GM18499 (cell line): ENCODE results near the gene TLDC2.
"Not testable (repeated sequence)": the region's sequence is repeated elsewhere in the genome, so short reads cannot be mapped to it uniquely, and the experiment has no call there.

Experiments used
- ATAC-seq: cut with Tn5 transposase; IDR thresholded peaks from one replicate; pipeline ENCODE4 v1.9.1; 2021; ENCODE audit warnings: moderate number of reproducible peaks; ENCODE audit not compliant: insufficient read depth, unreplicated experiment

The TLDC2 gene

DNA sequence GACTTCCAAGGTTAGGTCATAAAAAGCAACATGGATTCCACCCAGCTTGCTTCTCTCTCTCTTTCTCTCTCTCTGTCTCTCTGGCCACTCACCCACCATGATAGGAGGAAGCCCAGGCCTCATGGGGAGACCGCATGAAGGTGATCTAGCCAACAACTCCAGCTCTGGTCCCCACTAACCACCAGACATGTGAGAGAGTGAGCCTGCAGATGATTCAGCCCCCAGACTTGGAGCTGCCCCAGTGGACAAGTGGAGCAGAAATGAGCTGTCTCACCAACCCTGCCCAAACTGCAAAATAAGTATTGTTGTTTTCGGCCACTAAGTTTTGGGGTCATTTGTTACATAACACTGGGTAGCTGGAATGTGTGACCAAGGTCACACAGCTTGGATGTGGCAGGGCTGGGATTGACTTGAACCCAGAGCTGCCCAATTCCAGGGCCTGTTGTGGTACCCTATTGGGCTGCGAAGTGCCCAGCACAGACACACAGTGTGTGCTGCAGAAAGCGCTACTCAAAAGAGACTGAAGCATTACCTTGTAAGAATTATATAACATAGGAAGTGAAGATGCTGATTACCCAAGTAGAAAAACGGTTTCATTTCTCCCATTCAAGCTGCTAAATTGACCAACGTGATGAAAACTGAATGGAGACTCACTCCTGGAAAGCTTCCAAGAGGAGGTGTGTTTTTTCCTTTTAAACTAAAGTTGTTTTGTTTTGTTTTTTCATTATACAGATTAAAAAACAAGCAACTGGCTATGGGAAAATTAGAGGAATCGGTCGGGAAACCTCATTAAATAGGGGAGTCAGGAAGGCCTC, 9.1 kb upstream of the TLDC2 start:
- no peak for ATAC-seq

DNA sequence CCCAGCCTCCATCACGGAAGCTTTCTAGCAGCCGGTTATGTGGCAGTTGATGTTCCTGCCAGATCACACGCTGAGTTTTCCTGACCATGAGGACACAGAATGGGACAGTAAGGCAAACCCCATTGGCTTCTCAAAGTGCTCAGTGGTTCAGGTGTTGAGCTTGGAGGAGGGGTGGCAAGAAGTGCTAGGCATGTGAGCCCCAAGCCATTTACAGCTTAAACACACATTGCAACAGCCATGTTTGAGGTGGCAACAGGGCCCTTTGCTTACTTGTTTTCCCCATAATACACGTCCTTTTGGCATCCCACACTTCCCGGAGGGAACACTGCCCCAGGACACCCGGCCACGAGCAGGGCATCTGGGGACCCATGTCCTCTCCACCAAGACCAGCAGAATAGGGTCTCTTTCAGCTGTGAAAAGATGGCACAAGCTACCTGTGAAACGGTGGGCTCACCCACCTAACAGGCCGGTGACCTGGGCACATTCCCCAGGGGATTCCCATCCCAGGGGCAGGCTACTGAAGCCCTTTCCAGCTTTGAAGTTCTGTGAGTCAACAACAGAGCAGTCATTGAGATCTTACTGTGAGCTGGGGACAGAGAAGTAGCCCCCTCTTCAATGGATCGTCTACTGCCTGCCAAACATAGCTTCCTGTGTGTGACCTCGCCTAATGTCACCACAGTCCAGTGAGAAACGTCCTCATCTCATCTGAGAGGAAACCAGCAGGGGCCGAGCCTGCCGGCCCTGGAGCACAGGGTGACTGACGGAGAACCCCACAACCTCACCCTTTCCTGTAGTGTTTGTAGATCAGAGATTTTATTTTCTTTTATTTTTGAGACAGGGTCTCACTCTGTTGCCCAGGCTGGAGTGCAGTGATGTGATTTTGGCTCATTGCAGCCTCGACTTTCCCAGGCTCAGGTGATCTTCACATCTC, 4.0 kb upstream of the TLDC2 start:
- ATAC-seq: no peak

DNA sequence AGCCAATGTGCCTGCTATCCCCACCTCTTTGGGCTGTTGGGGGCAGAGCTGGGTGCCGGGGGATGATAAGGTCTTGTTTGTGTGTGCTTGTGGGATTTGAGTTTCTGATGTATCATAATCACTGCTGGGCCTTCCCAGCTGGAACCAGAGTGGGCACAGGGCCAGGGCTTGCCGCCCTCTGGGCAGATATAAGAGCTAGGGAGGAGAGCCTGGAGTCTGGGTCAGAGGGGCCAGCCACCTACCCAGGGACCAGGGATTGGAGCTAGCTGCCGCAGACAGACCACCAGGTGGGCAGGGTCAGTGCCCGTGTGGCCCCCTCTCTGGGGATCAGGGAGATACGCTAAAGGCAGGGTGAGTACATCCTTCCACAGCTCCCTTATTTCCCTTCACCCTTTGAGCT, 3.1 kb upstream of the TLDC2 start:
- no peak for ATAC-seq

DNA sequence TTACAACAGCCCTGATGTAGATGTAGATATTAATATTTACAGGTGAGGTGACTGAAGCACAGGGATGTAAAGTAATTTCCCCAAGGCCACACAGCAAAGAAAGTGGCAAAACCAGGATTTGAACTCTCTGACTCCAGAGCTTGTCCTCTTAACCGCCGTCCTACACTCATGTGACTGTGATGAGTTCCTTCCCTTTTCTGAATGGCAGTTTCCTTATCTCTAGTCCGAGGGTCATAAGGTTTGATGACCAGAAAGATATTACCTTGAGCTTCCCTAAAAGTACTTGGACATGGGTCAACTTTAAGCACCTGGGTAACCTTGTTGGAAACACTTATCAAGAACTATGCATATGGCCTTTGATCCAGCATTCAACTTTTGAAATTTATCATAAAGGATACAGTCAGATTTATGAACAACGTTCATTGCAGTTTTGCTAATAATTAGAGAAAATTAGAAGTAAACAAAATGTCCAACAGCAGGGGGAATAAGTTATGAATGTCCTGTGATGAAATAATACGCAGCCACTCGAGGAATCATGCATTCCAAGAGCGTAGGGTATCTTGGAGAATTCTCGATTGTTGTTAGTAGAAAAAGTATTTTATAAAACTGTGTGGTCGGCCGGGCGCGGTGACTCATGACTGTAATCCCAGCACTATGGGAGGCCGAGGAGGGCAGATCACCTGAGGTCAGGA, 2.3 kb upstream of the TLDC2 start:
- no peak for ATAC-seq

DNA sequence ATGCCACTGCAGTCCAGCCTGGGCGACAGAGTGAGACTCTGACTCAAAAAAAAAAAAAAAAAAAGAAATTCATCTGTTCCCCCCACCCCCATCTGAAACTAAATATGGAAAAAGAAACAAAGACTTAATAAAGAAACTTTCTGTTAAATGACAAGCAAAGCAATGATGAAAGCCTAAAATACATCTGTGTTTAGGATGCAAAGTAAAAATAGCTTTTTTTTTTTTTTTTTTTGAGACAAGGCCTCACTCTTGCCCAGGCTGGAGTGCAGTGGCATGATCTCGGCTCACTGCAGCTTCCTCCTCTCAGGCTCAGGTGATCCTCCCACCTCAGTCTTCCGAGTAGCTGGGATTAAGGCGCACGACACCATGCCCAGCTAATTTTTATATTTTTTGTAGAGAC, 845 bp upstream of the TLDC2 start:
- ATAC-seq: not testable (repeated sequence)

DNA sequence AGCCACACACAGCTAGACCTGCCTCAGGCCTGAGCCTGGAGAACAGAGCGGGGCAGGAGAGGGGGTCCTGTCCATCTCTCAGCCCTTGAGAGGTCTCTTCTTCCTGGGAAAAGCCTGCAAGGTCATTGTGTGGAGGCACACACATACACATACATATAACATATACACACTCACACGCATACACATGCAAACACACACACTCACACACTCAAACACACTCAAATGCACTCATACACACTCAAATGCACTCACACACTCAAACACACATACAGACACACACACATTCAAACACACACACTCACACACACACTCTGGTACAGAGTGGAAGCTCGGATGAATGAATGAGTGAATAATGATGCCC, 515 bp downstream of the TLDC2 start:
- no peak for ATAC-seq

DNA sequence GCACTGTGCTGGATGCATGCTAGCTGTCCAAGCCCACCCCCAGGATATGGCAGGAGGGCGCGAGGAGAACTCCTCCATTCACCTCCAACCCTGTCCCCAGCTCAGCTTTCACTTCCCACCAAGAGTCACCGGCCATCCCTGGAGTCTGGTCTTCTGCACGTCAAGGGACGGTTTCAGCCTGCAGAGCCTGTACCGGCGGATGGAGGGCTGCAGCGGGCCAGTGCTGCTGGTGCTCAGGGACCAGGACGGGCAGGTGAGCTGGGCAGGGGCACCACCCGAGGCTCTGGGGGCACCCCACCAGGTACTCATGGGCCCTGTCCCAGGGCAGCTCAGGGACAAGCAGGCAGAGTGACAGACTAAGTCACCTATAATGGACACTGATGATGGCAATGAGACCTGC, 3.0 kb downstream of the TLDC2 start:
- ATAC-seq: no peak

DNA sequence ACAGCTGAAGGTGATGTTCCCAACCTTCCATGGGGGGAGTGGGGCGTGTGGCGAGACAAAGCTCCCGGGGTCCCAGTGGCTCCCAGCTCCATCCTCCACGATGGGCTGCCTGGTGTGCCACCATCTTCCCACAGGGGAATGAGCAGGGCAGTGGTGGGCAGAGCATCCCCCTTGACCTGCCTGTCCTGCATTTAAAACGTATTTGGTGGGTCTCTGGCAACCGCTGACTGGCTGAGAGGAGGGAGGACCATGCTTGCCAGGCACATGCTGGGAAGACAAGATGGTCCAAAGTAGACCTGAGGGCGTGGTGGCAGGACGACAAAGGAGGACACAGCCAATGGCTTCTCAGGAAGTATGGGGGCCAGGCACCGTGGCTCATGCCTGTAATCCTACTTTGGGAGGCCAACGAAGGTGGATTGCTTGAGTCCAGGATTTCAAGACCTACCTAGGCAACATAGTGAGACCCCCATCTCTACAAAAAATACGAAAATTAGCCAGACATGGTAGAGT, 4.9 kb downstream of the TLDC2 start:
- no peak for ATAC-seq

DNA sequence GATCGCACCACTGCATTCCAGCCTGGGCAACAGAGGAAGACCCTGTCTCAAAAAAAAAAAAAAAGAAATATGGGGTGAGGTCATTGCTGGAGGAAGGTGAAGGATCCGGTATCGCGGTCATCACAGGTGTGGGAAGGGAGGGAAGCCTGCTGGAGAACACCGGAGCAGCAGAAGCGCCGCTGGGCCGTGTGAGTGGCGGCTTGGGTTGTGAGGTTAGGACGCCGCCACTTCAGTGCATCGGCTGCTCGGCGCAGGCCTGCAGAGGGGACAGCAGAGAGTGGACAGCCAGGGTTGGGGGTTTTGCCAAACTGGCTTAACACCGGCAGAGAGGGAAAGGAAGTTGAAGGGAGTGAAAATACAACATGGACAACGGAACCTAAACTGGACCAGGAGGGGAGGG, 5.4 kb downstream of the TLDC2 start:
- no peak for ATAC-seq

DNA sequence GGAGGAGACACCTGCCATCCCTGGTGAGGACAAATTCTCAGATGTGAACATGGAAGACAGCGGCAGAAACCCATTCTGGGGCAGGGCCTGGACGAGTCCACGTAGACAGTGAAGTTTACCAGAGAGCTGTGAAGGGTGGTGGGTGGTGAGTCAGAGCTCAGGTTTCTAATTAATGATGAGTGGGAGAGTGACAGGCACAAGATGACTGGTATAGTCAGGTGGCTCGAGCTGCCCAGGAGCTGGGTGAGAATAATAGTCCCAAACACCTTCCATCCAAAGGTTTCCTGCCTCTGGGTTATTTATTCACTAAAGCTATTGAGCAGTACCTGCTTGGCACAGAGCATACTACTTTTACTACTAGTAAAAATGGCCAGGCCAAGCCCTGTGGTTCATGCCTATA, 6.0 kb downstream of the TLDC2 start:
- no peak for ATAC-seq

DNA sequence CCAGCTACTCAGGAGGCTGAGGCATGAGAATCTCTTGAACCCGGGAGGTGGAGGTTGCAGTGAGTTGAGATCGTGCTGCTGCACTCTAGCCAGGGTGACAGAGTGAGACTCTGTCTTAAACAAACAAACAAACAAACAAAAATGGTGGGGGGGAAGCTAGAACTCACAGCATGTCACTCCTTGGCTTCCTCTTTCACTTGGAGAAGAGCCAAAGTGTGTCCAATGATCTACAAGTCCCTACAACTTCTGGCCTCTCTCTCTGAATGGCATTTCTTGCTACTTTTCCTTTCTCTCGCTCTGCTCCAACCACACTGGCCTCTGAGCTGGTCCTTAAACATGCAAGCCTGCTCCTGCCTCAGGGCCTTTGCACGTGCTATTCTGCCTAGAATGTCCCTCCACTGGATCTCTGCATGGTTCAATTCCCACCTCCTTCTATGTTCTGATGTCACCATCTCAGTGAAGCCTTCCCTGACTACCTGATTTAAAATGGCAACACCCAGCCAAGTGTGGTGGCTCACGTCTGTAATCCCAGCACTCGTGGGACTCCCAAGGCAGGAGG, 8.1 kb downstream of the TLDC2 start:
- no peak for ATAC-seq

DNA sequence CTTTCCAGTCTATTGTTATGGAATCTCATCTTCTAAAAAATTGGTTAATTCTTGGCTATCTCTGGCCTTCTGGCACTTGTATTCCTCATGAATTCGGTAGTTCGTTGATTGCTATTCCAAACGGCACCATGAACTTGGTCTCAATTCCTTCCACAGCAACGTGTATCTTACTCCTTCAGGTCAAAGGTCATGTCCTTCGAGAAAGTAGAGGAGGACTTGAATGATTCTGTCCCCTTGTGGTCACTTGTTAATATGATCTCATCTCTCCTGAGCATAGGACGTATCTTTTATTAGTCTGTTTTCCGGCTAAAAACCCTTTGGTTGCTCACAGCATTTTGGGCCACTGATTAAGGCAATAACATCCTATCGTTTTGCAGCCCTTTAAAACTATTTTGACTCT, 9.4 kb downstream of the TLDC2 start:
- ATAC-seq: no peak

DNA sequence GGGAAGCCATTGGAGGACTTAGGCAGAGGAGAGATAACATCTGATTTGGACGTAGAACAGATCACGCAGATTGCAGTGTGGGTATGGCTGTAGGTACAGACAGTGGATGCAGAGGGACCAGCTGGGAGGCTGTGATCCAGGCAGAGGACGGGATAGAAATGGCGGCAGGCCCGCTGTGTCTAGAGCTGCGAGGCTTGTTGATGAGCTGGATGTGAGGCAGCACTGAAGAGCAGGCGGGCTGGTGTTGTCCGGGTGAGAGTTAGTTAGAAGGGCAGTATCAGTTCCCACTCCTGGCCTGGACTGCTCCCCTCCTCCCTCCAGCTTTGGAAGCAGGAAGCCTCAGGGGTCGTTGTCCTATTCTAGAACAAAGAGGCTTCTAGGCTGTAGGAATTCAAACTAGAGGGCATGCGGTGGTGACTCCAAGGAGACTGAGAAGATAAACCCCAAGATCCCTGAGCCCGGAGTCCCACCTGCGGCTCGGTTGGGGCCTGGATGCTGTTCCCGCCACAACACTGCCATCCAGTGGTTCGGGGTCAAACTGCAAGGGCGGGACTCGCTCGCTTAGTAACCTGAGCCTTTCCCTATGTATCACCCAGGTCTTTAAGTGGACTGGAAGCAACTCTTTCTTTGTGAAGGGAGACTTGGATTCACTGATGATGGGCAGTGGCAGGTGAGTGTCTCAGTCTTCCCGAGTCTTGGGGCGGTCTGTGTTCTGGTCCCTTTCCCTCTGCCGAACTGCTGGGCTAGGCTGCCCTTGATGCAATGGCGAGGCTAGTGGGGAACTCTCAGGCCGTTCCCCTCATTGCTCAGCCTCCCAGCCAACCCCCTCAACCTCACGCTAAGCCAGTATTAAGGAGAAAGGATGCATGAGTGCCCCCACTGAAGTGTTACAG, 11.2 kb downstream of the TLDC2 start:
- no peak for ATAC-seq

DNA sequence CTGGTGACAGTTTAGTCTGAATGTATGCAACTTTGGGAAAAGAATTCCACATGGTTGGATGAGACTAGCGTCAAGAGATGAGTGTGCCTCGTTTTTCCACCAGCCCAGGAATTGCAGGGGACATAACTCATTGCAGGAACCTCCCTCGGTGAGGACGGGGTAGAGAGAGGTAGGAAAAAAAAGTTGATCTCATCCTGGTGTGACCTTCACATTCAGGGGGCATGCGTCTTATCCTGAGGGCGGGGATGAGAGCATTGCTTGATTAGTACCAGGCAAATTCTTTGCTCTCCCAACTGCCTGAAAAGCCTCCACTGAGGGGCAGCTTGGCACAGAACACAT, 11.8 kb downstream of the TLDC2 start:
- ATAC-seq: no peak

DNA sequence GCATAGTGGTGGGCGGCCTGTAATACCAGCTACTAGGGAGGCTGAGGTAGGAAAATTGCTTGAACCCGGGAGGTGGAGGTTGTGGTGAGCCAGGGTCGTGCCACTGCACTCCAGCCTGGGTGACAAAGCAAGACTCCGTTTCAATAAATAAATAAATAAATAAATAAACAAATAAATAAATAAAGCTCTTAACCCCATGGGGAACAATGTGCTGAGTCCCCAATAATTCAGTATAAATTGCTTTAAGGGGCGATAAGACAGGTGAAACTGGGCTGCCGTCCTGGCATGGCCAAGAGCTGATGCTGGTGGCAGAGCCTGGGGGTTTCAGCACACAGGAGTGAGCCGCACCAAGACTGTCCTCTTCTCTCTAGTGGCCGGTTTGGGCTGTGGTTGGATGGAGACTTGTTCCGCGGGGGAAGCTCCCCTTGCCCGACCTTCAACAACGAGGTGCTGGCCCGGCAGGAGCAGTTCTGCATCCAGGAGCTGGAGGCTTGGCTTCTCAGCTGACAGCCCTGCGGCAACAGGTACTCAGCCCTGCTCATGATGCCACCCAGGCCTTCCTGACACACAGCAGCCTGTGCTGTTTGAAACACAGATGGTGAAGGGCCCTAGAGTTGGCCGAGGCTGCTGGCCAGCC, 13.1 kb downstream of the TLDC2 start:
- no peak for ATAC-seq

DNA sequence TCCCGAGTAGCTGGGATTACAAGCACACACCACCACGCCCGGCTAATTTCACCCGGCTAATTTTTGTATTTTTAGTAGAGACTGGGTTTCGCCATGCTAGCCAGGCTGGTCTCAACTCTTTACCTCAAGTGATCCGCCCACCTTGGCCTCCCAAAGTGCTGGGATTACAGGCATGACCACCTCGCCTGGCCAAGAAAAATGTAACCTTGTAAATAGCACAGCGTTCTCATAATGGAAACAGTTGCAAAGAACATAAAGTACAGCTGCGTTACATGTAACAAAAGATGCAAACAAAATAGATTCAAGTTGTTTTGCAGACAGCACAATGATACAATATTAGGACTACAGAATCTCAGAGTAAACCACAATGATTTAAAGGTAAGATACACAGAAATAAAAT, 14.6 kb downstream of the TLDC2 start:
- no peak for ATAC-seq

DNA sequence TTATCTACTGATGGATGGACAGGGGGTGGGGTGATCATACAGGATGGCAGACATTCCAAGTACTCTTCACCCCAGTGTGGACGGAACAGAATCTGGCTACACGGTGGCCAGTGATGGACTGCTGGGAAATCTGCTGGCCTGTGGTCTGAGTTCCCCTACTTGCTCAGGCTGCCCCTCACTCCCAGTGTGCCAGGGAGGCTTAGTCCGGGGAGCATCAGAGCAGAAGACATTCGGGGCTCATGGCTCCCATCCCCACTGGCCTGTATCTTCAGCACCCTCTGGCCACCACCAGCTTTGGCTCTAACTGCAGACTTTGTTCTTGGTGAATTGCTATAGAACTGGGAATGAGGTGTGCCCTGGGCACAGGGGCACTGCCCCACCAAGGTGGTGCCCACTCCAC, 15.3 kb downstream of the TLDC2 start:
- no peak for ATAC-seq

DNA sequence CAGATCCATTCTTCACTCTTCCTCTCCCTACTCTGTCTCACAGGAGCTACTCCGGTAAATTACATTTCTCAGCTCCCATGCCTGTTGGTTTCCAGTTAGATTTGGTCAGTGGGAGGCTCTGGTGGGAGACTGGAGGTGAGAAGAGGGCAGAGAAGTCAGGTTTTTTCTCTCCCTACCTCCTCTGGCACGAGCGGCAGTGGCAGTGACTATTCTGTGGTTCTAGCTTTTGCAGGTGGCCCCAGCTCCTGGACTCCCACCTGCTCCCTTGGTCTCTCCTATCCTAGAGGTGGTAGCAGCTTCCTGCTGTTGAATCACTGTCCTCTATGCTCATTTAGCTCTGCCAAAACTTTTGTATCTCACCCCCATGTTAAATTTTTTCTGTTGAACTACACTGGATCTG, 17.9 kb downstream of the TLDC2 start:
- ATAC-seq: no peak

DNA sequence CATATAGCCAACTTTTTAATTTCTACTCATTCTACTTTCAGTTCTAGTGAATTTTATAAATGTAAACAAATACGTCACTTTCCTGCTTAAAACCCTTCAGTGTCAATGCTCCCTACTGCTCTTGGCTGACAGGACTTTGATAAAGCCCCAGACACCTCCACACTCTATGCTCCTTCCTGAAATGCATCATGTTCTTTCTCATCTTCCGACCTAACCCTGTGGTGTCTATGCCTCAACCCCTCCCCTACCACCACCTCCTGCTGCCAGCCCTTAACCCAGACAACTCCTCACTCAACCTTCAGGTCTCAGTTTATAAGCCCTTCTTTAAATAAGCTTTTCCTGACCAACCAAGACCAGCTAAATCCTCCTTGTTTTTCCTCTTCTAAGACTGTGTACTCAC, 19.1 kb downstream of the TLDC2 start:
- no peak for ATAC-seq
